ENCODE measurements around the gene PIH1D1.
"Not testable (repeated sequence)": the region's sequence is repeated elsewhere in the genome, so short reads cannot be mapped to it uniquely, and the experiment has no call there.

PIH1D1 gene

GRCh38 chr19:49453013-49453756 lies 1.6 kb upstream of the PIH1D1 start, which contains the start of gene ALDH16A1:
Gene ALDH16A1, plus strand, starts transcription at chr19:49453225. Its CDS starts 107 bp downstream, at chr19:49453332.
- DNase-seq = peak; percentile 99

GRCh38 chr19:49450405-49450804 lies 1.2 kb downstream of the PIH1D1 start:
- DNase-seq = no peak

GRCh38 chr19:49448432-49448786 lies 3.2 kb downstream of the PIH1D1 start:
- no peak for DNase-seq

- peak; percentile 85 for DNase-seq
These were observed 3.9 kb downstream of the PIH1D1 start for GRCh38 chr19:49447485-49448431.

GRCh38 chr19:49445997-49446396 lies 5.6 kb downstream of the PIH1D1 start:
- DNase-seq = no peak

GRCh38 chr19:49444100-49444700 lies 7.4 kb downstream of the PIH1D1 start:
- DNase-seq = not testable (repeated sequence)

- DNase-seq = peak; percentile 98
These were observed 8.1 kb downstream of the PIH1D1 start for GRCh38 chr19:49443366-49444099.

- DNase-seq = peak; percentile 98
These were observed 8.7 kb downstream of the PIH1D1 start for GRCh38 chr19:49442771-49443365.

- no peak for DNase-seq
These were observed 9.3 kb downstream of the PIH1D1 start for GRCh38 chr19:49442354-49442753.

GRCh38 chr19:49441960-49442350 lies 9.7 kb downstream of the PIH1D1 start:
- DNase-seq = peak; percentile 49

- DNase-seq = peak; percentile 88
These were observed 10.2 kb downstream of the PIH1D1 start, which contains the start of gene SLC17A7 for GRCh38 chr19:49441210-49441959. Gene SLC17A7, minus strand, starts transcription at chr19:49441527. Its CDS starts 148 bp downstream, at chr19:49441379.

GRCh38 chr19:49440439-49441209 lies 11.0 kb downstream of the PIH1D1 start:
- peak; percentile 71 for DNase-seq

GRCh38 chr19:49439836-49440235 lies 11.8 kb downstream of the PIH1D1 start:
- DNase-seq = no peak

GRCh38 chr19:49438261-49438660 lies 13.4 kb downstream of the PIH1D1 start:
- peak; percentile 88 for DNase-seq

GRCh38 chr19:49437231-49437630 lies 14.4 kb downstream of the PIH1D1 start:
- DNase-seq = peak; percentile 96

GRCh38 chr19:49436381-49437017 lies 15.1 kb downstream of the PIH1D1 start:
- DNase-seq = no peak

GRCh38 chr19:49435670-49436069 lies 15.9 kb downstream of the PIH1D1 start:
- no peak for DNase-seq

GRCh38 chr19:49434907-49435583 lies 16.6 kb downstream of the PIH1D1 start:
- peak; percentile 28 for DNase-seq

GRCh38 chr19:49433240-49433901 lies 18.2 kb downstream of the PIH1D1 start:
- no peak for DNase-seq
